Measurements from ENCODE around the gene ENKUR. TPM values are rescaled to one million over a fixed set of nuclear protein-coding genes. Genes with fewer than 3 reads are reported as not detected.
A peak's percentile ranks its signal among the peaks of the same experiment; 100 is the strongest.

ENKUR gene
- polyA plus RNA-seq (ENCODE audit: insufficient read depth in 1 of 5, insufficient read length in 5 of 5, low replicate concordance in 1 of 5) = 10 to 100 TPM in 1 of 5 donors, 1 to 10 TPM in 4; 3.3 to 10.6 (median 6.9) TPM
- long read RNA-seq, donor 1, partial matches to known transcripts = 0 of 3 reads
- long read RNA-seq, donor 1, other reads (novel, unspliced or antisense) = 0 of 3 reads
- long read RNA-seq, donor 2 = 0 reads
- long read RNA-seq, donor 3, partial matches to known transcripts = 7 of 7 reads
- long read RNA-seq, donor 3, other reads (novel, unspliced or antisense) = 0 of 7 reads
- long read RNA-seq, donor 4, partial matches to known transcripts = 0 of 1 reads
- long read RNA-seq, donor 4, other reads (novel, unspliced or antisense) = 0 of 1 reads
- long read RNA-seq, donor 5, partial matches to known transcripts = 6 of 7 reads
- long read RNA-seq, donor 5, other reads (novel, unspliced or antisense) = 0 of 7 reads
- long read RNA-seq, donor 6, partial matches to known transcripts = 0 of 3 reads
- long read RNA-seq, donor 6, other reads (novel, unspliced or antisense) = 0 of 3 reads
- long read RNA-seq, donor 7, partial matches to known transcripts = 0 of 4 reads
- long read RNA-seq, donor 7, other reads (novel, unspliced or antisense) = 0 of 4 reads
- long read RNA-seq, donor 8, partial matches to known transcripts = 0 of 1 reads
- long read RNA-seq, donor 8, other reads (novel, unspliced or antisense) = 0 of 1 reads

GRCh38 chr10:25015828-25016375 lies at the start of gene ENKUR:
ENKUR (minus strand) TSS chr10:25016158; CDS start chr10:25015936, 222 bp downstream.
- DNase-seq = peak; percentile 93 to 95

- no peak for DNase-seq
Measured at GRCh38 chr10:25064401-25064800, 48.4 kb upstream of the ENKUR start.

GRCh38 chr10:25063644-25064043 lies 47.7 kb upstream of the ENKUR start:
- no peak for DNase-seq

- no peak for DNase-seq
Measured at GRCh38 chr10:25063157-25063556, 47.2 kb upstream of the ENKUR start.

GRCh38 chr10:25061711-25062449 lies 45.9 kb upstream of the ENKUR start:
- DNase-seq = no peak

GRCh38 chr10:25061125-25061524 lies 45.2 kb upstream of the ENKUR start:
- DNase-seq = no peak

GRCh38 chr10:25059990-25060389 lies 44.0 kb upstream of the ENKUR start:
- no peak for DNase-seq

- no peak for DNase-seq
Measured at GRCh38 chr10:25057886-25058285, 41.9 kb upstream of the ENKUR start.

GRCh38 chr10:25056726-25057125 lies 40.8 kb upstream of the ENKUR start:
- no peak for DNase-seq

- no peak for DNase-seq
Measured at GRCh38 chr10:25052012-25052411, 36.1 kb upstream of the ENKUR start.

GRCh38 chr10:25050402-25050801 lies 34.4 kb upstream of the ENKUR start:
- no peak for DNase-seq

- DNase-seq = no peak
Measured at GRCh38 chr10:25049966-25050365, 34.0 kb upstream of the ENKUR start.

- DNase-seq = no peak
Measured at GRCh38 chr10:25048450-25048849, 32.5 kb upstream of the ENKUR start.

- DNase-seq = no peak
Measured at GRCh38 chr10:25047591-25048301, 31.8 kb upstream of the ENKUR start.

- no peak for DNase-seq
Measured at GRCh38 chr10:25047088-25047487, 31.1 kb upstream of the ENKUR start.

GRCh38 chr10:25046641-25047040 lies 30.7 kb upstream of the ENKUR start:
- no peak for DNase-seq

GRCh38 chr10:25039531-25039930 lies 23.6 kb upstream of the ENKUR start:
- no peak for DNase-seq

GRCh38 chr10:25038325-25038724 lies 22.4 kb upstream of the ENKUR start:
- DNase-seq = no peak

- DNase-seq = no peak
Measured at GRCh38 chr10:25036381-25036780, 20.4 kb upstream of the ENKUR start.

- no peak for DNase-seq
Measured at GRCh38 chr10:25029519-25029918, 13.6 kb upstream of the ENKUR start.

- DNase-seq = no peak
Measured at GRCh38 chr10:25028711-25029110, 12.8 kb upstream of the ENKUR start.

- no peak for DNase-seq
Measured at GRCh38 chr10:25026463-25026862, 10.5 kb upstream of the ENKUR start.
